ENCODE results near the gene TMEM123. TPM values are rescaled to one million over a fixed set of nuclear protein-coding genes. Genes with fewer than 3 reads are reported as not detected.

The TMEM123 gene
- total RNA-seq, 4 donors from 2014 or later = 52.6 to 147 (median 101) TPM

GRCh38 chr11:102435688-102436087 is 16.9 kb downstream of the TMEM123 start:
- TF ChIP-seq, protein P1, sequence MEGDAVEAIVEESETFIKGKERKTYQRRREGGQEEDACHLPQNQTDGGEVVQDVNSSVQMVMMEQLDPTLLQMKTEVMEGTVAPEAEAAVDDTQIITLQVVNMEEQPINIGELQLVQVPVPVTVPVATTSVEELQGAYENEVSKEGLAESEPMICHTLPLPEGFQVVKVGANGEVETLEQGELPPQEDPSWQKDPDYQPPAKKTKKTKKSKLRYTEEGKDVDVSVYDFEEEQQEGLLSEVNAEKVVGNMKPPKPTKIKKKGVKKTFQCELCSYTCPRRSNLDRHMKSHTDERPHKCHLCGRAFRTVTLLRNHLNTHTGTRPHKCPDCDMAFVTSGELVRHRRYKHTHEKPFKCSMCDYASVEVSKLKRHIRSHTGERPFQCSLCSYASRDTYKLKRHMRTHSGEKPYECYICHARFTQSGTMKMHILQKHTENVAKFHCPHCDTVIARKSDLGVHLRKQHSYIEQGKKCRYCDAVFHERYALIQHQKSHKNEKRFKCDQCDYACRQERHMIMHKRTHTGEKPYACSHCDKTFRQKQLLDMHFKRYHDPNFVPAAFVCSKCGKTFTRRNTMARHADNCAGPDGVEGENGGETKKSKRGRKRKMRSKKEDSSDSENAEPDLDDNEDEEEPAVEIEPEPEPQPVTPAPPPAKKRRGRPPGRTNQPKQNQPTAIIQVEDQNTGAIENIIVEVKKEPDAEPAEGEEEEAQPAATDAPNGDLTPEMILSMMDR (IDR thresholded peaks at IDR 0.05; ENCODE audit: low read depth) = no peak

DNA sequence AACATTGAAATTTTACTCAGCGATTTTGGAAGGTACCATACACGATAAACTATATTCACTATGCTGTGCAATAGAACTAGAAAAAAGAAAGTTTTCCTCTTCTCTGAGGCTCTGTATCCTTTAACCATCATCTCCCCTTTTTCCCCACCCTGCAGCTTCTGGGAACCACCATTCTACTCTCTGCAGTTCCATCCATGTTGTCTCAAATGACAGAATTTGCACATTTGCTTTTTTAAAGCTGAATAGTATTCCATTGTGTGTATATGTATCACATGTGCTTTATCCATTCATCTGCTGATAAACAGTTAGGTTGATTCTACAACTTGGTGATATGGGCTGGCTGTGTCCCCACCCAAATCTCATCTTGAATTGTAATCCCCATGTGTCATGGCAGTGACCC is 21.2 kb downstream of the TMEM123 start:
- TF ChIP-seq, protein P1 (IDR thresholded peaks at IDR 0.05; ENCODE audit: low read depth) = no peak

DNA sequence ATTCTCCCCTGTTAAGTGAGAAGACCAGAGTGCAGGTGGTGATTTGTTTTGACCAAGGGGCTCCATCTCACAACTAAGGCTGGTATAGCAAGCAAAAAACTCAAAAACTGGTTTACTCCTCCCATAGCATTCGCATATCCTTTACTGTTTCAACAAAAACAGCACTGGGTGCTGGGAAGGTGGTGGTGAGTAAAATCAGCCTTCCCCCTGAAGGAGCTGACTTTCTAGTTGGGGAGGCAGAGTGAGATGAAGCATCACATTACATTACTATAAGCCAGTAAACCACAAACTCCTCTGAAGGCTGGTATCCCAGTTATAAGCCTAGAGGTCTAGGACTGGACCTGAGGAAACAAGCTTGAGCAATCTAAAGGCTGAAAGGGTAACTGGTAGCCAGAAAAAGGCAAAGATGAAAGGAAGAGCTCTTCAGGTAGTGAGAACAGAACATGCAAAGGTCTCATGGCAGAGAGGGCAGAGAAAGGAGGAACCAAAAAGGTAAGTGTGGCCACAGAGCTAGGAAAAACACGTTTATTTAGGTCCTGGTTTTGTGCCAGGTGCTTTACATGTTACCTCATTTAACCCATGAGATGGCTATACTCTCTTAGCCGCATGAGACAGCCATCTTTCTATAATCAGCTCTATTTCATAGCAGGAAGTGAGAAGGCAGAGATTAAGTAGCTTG is 22.3 kb downstream of the TMEM123 start:
- TF ChIP-seq, protein P1 (IDR thresholded peaks at IDR 0.05; ENCODE audit: low read depth) = no peak

DNA sequence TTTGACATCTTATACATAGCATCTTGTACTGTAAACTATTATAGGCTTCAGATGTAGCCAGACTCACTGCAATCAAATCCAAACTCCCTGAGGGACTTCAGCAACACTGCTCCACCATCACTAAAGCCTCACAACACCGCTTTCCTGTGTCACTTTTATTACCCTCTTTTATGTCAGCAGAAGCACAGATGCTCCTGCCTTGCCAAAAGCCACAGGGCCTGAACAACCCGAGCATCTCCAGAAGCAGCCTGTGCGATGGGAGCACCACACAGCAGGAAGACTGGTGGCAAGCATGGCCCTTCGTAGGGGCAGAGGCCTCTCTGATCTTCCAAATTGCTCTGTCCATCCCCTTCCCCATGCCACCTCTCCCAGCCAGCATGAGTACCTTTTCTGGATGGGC is 22.9 kb downstream of the TMEM123 start:
- TF ChIP-seq, protein P1 (IDR thresholded peaks at IDR 0.05; ENCODE audit: low read depth) = no peak

DNA sequence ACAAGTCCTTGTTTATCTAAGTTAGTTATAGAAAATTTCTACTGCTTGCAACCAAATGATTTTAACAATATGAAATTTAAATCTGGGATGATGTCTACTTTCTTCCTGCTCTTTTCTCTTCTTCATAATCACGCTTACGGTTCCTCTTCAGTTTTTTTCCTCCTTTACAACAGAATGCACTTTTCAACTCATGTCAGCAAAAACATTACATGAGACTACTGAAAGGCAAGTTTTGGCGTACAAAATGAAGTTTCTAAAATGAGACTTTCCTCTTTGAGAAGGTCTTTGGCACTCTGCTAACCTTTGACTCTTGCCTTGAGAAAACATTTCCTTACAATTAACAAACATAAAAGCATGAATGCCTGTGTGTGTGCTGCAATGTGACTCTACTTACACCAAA is 23.3 kb downstream of the TMEM123 start:
- TF ChIP-seq, protein P1 (IDR thresholded peaks at IDR 0.05; ENCODE audit: low read depth) = no peak

GRCh38 chr11:102428696-102429095 is 23.9 kb downstream of the TMEM123 start:
- TF ChIP-seq, protein P1 (IDR thresholded peaks at IDR 0.05; ENCODE audit: low read depth) = no peak

- TF ChIP-seq, protein P1 (IDR thresholded peaks at IDR 0.05; ENCODE audit: low read depth) = no peak
Observed at GRCh38 chr11:102427068-102427467, 25.5 kb downstream of the TMEM123 start.
